Astrocyte of the spinal cord (primary cell): ENCODE results near the gene GARNL3.

Experiments
- DNase-seq: peaks from one replicate; pipeline ENCODE4 v3.0.0; 2011; ENCODE audit warnings: low read depth, low spot score
- H3K4me3 ChIP-seq: 2 replicates; pipeline ENCODE4 v1.5.1; 2011; ENCODE audit warnings: low read depth, mild to moderate bottlenecking, low read length, moderate library complexity
- in situ Hi-C: cut with HindIII; loops from 2 replicates; pipeline ENCODE4 v1.10.0; 2017; ENCODE audit warnings: low sequenced_read_pairs
- TF ChIP-seq, protein P1 (sequence below): IDR thresholded peaks from 2 replicates; pipeline ENCODE4 v1.5.1; 2012; ENCODE audit warnings: low read depth, mild to moderate bottlenecking, low read length, inconsistent platforms

Gene GARNL3

DNA sequence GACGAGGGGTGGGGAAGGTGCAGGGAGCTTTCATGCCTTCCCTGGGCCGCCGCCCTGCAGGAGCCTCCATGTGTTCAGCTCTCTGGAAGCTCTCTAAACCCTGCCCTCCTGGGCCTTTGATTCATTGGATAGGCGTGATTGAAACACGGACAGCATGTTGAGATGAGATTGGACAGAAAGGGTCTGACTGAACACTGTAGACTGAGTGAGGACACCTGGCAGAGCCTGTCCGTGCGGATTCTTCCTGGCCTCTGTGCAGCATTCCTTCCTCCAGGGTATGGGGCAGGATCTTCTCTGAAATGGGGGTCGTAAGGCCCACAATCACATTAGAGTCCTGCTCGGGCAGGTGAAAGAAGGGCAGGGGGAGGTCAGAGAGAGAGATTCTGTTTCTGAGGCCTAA is 173.8 kb downstream of the GARNL3 start:
- in situ Hi-C loops, result no loop called here

More for the DNA sequence above, 173.8 kb downstream of the GARNL3 start:
- no peak for DNase-seq
- no peak overlapping the region for H3K4me3 ChIP-seq
- TF ChIP-seq, protein P1, sequence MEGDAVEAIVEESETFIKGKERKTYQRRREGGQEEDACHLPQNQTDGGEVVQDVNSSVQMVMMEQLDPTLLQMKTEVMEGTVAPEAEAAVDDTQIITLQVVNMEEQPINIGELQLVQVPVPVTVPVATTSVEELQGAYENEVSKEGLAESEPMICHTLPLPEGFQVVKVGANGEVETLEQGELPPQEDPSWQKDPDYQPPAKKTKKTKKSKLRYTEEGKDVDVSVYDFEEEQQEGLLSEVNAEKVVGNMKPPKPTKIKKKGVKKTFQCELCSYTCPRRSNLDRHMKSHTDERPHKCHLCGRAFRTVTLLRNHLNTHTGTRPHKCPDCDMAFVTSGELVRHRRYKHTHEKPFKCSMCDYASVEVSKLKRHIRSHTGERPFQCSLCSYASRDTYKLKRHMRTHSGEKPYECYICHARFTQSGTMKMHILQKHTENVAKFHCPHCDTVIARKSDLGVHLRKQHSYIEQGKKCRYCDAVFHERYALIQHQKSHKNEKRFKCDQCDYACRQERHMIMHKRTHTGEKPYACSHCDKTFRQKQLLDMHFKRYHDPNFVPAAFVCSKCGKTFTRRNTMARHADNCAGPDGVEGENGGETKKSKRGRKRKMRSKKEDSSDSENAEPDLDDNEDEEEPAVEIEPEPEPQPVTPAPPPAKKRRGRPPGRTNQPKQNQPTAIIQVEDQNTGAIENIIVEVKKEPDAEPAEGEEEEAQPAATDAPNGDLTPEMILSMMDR, result no peak
